Epidermal melanocyte (primary cell): ENCODE measurements around the gene NCR2.

Experiments
- DNase-seq: peaks from one replicate; pipeline ENCODE4 v3.0.0; 2011; ENCODE audit warnings: low spot score; ENCODE audit not compliant: insufficient read length

Gene NCR2

DNA sequence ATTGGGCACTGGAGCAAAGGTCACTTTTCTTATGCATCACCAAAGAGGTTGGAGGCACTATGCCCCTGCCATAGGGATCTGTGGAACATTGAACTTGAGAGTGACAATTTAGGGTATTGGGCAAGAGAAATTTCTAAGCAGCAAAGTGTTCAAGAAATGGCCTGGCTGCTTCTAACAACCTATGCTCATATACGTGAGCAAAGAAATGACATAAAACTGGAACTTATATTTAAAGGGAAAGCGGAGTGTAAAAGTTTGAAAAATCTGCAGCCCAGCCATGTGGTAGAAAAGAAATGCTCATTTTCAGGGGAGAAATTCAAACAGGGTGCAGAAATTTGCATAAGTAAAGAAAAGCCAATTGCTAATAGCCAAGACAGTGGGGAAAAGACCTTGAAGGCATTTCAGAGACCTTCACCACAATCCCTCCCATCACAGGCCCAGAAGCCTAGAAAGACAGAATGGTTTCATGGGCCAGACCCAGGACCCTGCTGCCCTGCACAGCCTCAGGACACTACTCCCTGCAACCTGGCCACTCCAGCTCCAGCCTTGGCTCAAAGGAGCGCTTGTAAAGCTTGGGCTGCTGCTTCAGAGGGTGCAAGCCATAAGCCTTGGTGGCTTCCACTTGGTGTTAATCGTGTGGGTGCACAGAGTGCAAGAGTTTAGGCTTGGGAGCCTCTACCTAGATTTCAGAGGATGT lies 24.4 kb downstream of the NCR2 start:
- no peak for DNase-seq

DNA sequence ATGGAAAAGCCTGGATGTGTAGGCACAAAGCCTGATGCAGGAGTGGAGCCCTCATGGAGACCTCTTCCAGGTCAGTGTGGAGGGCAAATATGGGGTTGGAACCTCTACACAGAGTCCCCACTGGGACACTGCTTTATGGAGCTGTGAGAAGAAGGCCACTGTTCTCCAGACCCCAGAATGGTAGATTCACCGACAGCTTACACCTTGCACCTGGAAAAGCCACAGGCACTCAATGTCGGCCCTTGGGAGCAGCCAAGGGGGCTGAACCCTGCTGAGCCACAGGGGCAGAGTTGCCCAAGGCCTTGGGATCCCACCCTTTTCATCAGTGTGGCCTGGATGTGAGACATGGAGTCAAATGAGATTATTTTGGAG lies 24.9 kb downstream of the NCR2 start:
- DNase-seq, result no peak

DNA sequence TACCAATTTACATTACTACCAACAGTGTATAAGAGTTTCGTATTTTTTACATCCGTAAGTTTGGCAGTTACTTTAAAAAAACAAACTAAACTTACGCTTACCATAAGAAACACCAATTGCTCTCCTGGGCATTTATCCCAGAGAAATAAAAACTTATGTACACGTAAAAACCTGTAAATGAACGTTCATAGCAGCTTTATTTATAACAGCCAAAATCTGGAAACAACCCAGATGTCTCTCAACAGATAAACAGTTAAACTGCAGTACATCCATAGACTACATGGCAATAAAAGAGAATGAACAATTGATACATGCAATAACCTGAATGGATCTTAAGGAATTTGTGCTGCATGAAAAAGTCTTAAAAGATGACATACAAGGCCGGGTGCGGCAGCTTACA lies 30.7 kb downstream of the NCR2 start:
- no peak for DNase-seq

DNA sequence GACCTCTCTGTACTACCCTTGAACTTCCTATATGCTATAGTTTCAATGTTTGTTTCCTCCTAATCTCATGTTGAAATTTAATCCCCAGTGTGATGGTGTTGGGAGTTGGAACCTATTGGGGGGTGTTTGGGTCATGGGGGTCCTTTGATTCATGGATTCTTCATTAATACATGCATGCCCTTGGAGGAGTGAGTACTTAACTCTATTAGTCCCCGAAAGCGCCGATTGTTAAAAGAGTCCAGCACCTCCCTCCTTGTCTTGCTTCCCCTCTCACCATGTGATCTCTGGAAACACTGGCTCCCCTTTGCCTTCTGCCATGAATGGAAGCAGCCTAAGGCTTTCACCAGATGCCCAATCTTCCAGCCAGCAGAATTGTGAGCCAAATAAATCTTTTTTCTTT lies 31.7 kb downstream of the NCR2 start:
- no peak for DNase-seq

DNA sequence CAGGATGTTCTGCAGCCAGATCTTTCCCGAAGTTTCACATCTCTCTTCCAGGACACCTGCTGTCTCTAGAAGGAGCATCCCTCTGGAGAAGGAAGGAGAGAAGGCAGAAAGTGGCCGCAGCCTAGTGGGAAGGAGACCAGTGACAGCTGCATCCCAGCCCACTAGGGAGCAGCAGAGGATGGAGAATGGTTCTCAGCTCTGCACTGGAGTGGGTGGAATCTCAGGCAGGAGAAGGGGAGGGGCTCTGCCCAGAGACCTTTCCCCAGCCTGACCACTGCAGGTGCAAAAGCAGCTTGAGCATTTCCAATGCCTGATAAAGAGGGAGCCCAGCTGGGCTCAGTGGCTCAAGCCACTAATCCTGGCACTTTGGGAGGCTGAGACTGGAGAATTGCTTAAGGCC lies 32.3 kb downstream of the NCR2 start:
- DNase-seq, result no peak

DNA sequence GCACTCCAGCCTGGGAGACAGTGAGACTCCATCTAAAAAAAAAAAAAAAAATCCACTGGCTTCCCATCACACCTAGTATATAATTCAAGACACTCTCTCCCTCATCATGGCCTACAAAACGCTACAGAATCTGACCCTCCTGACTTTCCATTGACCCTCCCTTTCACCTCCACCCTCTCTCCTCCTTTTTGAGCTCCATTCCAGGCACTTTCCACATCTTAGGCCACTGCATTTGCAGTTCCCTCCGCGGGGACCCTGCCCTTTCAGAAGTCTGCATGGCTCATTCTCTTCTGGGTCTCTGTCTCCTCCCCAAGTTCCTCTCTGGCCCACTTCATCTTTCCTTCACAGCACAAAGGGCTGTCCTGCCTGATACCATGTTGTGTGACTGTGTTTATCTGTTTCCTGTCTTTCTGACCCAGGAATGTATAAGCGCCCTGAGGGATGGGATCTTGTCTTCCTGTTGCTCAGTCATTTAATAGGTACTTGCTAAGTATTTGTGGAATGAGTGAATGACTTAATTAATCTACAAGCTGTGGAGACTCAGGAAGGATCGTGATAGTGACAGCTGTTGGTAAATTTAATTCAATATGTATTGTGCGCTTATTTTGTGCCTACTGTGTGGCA lies 35.2 kb downstream of the NCR2 start:
- DNase-seq, result no peak

DNA sequence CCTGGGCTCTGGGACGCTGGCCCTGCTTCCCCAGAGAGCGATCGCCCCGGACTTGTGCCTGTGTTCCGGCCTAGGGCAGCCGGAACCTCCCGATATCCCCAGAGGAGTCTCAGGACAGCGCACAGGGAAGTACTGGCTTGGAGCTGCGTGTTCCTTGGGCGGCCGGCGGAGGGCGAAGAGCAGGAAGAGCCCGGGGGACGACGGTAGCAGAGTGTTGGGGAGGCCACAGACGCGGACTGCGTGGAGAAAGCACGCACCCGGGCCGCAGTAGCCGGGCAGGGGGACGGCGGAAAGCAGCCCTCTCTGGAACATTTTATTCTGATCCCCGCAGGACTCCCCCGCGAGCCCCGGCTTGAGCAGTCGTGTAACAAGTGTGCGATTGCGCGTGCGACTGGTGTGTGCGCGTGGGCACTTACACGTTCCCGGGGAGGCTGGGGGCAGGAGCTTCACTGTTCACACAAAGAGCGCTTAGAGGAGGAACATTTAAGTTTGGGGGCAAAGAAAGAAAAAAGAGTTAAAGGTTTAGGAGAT lies 36.1 kb downstream of the NCR2 start:
- no peak for DNase-seq

DNA sequence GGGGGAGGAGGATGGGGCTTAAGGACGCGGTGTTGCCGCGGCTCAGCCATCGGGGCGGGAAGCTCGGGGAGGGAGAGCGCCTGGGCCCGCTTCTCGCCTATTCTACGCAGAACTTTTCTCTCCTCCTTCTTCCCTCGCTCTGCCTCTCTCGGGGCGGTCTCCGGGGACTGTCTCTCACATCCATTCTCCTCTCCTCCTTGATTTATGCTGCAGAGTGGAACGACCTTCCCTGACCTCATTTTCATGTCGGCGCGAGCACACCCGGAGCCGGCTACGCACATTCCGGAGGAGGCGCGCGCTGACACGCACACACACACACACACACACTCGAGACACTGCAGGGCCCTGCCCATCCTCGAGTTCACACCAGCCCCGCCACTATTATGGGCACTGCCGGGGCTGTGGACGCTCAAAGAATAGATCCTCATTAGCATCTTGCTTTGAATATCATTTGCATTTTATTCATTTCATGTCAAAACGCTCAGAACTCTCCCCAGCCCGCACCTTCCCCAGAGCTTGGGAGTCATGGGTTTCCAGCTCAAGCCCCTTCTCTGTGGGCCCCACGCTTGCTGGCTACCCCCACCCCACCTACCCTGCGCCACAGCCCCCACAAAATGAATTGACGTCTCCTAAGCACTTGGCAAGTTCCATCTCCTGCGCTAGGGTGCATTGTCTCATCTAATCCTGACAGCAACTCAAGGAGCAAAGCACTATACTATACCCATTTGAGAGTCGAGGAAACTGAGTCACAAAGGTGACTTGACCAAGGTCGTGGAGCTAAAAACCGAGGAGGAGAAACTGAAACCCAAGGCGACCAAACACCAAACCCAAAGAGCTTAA lies 36.8 kb downstream of the NCR2 start:
- no peak for DNase-seq

DNA sequence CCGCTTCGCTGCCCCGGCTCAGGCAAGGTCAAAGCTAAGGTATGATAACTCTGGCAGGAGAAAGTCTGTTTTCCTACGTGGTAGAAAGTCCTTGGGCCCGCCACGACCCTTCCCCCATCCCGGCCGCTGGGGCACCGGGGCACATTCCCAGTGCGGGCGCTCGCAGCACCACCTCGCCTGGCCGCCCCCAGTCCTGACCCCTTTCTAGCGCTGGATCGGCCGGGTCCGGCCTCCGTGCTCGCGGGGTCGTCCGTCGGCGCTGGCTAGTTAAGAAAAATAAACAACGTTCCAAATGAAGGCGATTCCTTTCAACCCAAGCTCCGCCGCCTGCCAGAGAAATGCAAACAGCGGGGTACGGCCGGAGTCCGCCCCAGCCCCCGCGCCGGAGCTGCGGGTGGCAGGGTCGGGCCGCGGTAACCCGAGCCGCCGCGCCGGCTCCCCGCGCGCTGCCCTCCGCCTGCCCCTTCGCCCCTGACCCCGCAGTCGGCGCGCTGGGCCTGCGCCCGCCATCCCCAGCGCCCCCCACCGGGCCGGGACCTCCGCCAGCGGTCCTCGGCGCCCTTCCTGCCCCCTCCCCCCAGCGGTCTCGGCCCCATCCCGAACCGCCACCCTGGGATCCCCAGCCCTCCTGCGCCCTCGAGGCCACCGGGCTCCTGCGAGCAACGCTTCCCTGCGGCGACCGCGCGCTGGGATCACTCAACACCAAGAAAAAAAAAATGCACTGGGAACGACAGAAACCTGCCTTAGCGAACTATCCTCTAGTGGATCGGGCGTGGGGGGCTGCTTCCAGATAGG lies 37.6 kb downstream of the NCR2 start:
- DNase-seq, result no peak

DNA sequence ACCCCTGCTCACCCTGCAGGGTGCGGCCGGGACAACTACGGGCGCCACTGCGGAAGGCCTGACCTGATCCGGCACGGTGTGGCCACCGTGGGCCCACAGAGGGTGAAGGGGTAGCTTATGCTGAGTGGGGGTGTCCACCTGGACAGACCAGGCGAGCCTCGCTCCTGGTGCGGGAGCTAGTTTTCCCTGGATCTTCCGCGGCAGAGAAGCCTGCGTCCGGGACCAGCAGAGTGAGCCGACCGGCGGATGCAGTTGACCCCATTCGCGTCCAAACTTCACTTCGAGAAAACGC lies 38.2 kb downstream of the NCR2 start:
- DNase-seq, result no peak

DNA sequence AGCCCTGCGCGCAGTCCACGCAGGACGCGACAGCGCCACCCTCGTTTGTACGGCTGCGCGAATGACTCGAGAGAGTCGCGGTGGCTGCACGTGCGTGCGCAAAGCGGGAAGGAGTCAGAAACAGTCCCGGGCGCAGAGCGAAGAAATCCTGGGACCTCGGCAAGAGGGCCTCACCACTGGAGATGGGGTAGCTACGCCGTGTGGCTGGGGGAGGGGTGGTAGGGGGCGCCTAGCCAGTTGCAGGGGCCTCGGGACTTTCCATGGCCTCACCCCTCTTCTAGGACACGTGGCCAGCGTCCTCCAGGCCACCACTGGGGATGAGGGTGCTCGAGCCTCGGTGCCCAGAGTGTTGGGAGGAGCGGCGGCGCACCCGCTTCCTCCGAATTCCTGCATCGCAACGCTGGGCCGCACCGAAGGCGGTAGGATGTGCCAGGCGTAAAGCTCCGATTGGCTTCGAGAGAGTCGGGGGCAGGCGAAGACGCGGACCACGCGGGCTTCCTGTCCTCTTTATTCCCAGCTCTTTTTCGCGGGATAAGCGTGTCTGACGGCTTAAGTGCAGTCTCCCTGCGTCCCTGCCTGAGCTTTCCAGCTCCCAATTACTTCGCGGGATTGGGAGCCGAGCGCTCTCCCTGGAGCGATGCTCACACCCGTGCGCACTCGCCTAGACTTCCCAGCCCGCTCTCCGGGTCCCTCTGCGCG lies 38.7 kb downstream of the NCR2 start:
- no peak for DNase-seq

DNA sequence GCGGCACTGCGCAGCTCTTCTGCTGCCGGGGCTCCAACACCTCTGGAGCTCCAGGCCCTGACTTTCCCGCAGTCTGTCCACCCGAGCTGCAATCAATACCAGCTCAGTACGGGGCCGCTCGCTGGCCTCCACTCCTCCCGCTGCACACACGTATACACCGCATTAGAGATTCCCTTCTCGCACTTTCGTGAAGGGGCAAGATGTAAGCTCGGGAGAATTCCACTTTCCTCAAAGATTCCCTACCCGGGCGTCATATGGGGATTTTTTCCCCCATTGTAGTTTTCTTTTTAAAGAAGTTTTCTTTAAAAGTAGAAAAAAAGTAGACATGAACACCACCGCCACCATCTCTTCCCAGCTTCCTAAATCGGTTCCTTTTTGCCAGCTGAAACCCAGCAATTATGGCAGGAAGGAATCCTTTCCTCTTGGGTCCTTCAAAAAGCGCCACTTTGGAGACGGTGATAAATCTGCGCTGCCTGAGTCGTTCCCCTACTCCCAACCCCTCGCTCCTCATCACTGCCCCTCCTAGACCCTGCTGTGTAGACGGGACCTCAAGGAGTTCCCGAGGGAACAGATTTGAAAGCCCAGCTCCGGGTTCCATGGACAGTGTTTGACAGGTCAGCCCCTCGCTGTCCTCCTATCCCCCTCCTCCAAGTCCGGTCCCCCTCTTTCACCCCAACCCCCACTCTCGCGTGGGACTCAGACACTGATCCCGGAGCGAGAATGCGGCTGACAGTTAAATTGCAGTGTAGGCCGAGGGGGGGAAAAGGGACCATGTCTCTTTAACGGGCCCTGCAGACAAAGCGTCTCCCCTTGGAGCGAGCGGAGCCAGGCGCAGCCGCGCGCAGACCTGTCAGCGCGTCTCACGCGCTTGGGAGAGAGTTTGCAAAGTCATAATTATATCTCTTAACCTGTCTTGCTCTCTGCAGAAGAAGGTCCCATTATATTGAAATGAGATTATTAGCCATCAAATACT lies 39.5 kb downstream of the NCR2 start:
- no peak for DNase-seq

DNA sequence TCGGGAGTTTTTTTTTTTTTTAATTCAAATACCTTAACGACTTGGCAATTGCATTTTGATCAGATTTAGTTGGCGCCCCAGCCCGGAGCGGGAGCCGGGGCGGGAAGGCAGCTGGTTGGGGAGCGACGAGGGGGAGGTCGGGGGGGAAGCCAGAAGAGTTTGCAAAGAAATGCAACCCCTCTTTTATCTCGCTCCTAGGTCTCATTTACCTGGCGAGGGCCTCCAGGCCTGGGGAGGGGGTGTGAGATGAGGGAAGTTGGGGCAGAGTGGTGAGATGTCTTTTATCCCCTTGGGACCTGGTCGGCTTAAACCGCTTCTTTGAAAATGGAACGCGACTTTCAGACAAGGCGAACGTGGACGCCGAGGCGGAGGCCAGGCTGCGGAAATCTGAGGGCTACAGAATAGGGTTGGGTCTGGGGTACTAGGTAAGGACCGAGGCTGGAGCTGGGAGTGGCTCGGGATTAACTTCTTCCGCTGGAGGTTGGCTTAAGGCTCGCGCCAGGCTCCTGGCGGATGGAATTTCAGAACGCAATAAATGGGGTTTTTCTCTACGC lies 40.3 kb downstream of the NCR2 start:
- DNase-seq, result no peak

DNA sequence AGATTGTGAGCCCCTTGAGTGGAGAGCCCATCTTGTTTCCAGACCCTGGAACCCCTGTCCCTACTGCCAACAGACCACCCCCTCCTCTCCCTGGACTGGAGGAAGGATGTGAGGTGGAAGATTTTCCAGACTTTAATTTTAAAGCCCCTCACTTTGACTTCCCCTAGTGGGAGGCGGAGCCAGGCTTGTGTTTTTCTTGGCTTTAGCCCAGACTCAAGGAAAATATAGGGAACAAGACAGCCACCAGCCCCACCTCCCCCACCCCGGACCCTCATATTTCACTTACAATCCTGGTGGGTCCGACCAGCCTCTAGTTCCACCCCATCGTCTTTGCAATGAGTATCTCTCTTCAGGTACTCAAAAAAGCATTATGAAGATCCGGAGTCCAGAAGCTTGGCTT lies 40.8 kb downstream of the NCR2 start:
- DNase-seq, result no peak

DNA sequence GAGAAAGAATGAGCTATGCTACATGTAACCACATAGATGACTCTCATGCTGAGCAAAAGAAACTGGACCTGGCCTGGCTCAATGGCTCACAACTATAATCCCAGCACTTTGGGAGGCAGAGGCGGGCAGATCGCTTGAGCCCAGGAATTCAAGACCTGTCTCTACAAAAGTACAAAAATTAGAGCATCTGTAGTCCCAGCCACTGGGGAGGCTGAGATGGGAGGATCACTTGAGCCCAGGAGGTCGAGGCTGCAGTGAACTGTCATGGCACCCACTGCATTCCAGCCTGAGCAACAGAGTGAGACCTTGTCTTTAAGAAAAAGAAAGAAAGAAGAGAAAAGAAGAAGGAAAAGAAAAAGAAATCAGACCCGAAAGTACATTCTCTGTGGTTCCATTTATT lies 41.7 kb downstream of the NCR2 start:
- no peak for DNase-seq

DNA sequence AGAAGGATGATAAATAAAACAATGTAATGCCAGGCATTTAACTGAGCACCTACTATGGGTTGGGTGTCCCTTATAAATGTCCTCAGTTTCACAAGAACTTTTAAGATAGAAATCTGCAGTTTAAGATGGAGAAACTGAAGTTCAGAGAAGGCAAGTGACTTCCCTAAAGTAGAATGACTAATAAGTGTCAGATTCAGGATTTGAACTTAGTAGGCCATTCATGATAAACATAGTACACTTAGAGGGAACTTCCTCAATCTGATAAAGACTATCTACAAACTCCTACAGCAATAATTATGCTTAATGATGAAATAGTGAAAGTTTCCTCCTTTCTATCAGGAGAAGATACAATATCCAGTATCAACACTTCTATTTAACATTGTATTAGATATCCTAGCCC lies 43.9 kb downstream of the NCR2 start:
- no peak for DNase-seq

DNA sequence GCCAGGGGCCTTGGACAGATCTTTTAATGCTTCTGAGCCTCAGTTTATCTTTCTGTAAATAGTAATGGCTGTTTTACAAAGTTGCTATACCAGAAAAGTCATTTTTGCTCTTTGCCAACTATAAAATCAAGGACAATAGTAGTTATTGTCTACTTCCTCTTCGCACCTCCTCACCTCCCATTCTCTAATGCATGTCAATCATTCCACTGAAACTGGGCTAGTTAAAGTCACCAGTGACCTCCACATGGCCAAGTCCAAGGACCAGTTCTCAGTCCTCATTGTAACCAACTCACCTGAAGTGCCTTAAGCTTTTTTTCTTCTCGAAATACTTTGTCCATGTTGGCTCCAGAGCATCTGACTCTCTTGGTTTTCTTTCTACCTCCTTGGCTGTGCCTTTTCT lies 51.2 kb downstream of the NCR2 start:
- no peak for DNase-seq

DNA sequence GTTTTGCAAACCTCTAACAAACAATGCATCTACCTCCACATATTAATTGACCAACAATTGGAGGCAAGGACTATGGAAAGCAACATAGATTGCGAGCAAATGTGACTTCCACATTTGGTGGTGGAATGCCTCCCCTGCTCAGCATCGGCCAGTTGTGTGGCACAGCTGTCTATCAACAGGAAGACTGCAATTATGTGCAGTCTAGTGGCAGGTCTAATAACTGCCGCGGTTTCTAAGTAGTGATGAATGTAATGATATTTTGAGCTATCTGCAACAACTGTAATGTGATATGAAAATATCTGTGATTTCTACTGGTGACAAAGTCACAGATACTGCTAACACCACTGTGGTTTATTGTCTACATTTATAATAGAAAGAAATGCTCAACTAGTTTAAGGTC lies 56.8 kb downstream of the NCR2 start:
- DNase-seq, result no peak

DNA sequence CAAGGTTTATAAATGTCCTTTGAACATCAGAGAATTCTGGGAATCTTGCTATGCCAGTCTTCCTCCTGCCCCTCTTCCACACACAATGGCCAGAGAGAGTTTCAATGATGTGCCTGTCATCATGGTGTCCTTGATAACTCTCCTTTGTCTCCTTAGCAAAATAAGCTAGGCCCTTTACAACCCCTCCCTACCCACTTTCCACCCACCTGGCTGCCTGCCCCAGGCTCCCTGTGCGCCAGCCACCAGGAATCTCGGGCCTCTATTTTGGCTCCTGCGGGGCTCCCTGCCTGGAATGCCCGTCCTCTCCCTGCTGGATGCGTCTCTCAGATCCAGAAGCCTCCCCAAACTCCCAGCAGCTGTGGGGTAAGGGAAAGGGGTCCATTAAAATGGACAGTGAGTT lies 60.9 kb downstream of the NCR2 start:
- DNase-seq, result no peak

DNA sequence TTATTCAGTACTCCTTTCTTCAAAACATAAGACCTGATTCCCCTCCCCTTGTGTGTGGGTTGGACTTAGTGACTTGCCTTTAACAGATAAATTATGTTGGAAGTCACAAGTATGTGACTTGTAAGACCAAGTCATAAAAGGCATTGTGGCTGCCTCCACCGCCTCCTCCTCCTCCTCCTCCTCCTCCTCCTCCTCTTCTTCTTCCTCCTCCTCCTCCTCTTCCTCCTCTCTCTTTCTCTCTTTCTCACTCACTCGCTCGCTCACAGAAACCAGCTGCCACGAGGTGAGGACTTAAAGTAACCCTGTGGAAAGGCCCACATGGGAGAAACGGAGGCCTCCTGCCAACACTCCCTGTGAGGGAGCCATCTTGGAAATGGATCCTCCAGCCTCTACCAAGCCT lies 64.0 kb downstream of the NCR2 start:
- DNase-seq, result no peak
